GM12874 (cell line): Measurements from ENCODE around the gene LMAN1L.

ENCODE experiments used
- TF ChIP-seq, protein P1 (sequence below): IDR thresholded peaks from 2 replicates; pipeline ENCODE4 v1.5.1; 2011; ENCODE audit warnings: low read depth, mild to moderate bottlenecking, control low read depth, low read length, moderate library complexity; ENCODE audit not compliant: insufficient read depth

Gene LMAN1L

DNA sequence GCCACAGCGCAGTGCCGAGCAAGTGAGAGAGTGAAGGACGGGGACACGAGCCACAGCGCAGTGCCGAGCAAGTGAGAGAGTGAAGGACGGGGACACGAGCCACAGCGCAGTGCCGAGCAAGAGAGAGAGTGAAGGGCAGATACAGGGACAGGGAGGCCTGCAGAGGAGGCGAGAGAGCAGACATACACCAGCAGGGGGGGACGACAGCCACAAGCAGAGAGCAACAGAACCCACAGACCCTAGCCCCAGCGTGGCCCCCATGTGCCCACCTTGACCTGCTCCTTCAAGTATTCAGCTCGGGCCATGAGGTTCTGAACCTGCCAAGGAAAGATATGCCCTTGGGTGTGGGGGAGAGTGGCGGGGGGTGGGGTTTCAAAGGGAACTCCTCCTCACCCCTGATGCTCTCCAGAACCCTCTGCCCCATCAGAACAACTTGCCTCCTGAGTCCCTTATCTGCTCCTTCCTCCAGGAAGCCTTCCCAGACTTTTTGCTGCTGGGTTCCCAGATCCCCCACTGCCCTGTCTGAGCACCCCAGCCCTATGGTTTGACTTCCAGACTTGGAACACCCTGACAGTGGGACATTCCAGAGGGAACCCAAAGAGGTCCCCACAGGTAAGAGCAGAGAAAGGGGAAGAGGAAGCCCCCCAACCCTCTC lies 25.0 kb downstream of the LMAN1L start:
- TF ChIP-seq, protein P1, sequence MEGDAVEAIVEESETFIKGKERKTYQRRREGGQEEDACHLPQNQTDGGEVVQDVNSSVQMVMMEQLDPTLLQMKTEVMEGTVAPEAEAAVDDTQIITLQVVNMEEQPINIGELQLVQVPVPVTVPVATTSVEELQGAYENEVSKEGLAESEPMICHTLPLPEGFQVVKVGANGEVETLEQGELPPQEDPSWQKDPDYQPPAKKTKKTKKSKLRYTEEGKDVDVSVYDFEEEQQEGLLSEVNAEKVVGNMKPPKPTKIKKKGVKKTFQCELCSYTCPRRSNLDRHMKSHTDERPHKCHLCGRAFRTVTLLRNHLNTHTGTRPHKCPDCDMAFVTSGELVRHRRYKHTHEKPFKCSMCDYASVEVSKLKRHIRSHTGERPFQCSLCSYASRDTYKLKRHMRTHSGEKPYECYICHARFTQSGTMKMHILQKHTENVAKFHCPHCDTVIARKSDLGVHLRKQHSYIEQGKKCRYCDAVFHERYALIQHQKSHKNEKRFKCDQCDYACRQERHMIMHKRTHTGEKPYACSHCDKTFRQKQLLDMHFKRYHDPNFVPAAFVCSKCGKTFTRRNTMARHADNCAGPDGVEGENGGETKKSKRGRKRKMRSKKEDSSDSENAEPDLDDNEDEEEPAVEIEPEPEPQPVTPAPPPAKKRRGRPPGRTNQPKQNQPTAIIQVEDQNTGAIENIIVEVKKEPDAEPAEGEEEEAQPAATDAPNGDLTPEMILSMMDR: no peak

DNA sequence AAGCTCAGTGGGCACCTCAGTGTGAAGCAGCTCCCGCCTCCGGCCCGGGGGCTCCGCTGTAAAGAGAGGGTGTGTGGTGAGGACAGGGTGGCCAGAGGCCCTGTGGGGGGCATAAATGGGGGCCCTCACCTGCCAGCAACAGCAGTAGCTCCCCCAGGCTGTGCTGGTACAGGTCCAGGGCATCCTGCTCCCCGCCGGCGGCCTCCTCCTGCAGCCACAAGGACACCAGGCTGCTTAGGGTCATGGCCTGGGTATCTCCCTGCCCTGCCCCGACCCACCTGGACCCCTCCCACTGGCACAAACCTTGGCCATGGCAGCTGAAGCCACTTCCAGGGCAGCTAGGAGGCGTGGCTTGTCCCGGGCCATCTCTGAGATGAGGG lies 25.5 kb downstream of the LMAN1L start:
- TF ChIP-seq, protein P1: no peak

DNA sequence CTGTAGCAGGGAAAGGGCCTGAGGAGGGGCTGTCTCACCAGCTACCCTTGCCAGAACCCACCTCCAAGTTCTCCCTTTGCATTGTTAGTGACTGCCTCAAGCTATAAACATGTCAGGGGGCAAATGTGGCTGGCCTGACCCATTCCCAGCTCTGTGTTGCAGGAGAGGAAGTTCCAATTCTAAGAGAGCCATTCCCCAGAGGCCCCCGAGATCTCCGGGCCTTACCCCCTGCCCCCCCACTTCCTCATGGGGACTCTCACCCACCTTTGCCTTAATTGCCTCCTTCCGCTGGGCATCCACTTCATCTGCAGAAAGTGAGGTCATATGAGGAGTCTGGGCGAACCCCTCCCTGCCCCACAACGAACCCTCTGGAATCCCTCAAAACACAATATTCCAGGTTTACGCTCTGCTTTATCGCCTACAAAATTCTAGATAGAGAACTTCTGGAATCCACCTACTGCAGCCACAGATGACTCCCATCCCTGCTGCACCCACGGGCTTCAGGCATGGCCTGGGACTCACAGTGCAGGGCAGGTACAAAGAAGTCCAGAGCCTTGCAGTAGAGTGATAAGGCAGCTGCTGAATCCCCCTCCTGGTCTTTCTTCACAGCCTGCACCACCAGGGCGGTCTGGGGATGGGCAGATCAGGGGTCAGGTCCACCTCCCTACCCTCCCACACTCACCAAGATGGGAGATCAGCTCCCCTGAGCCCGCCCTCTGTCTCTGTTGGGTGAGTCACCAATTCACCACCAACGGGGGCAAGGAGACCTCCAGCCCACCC lies 26.3 kb downstream of the LMAN1L start:
- TF ChIP-seq, protein P1: no peak

DNA sequence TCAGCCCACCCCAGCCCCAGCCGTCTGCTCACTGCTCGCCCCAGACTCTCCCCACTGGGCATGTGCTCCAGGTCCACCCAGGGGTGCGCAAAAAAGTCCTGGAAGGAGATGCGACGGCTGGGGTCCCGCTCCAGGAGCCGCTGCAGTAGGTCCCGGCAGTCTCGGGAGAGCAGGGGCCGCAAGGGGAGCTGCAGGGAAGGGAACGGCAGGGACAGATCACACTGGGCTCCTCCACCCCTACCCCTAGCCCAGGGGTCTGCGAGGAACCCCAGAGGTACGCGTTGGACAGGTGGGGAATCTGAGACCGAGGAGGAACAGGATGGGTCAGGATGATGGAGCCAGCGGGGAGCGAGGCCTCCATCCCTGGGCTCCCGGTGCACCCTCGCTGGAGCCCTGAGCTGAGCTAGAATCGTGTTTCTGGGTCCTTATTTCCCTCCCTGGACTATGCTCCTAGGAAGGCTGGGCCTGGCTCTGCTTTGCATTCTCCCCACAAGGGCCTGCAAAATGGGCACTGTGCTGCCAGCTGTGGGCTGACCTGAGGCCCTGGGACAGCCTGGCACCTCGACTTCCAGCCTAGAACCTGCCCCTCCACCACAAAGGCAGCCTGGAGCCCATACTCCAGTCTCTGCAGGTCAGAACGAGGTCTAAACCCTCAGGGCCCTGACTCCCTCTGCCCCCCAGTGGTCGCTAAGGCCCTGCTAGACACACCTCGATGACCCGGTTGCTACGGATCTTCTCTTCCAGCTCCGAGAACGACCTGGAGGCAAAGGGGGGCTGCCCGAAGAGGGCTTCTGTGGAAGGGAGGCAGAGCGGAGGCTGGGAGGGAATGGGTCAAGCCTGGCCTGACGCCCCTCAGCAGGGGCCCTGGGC lies 27.1 kb downstream of the LMAN1L start:
- TF ChIP-seq, protein P1: peak; percentile 41

DNA sequence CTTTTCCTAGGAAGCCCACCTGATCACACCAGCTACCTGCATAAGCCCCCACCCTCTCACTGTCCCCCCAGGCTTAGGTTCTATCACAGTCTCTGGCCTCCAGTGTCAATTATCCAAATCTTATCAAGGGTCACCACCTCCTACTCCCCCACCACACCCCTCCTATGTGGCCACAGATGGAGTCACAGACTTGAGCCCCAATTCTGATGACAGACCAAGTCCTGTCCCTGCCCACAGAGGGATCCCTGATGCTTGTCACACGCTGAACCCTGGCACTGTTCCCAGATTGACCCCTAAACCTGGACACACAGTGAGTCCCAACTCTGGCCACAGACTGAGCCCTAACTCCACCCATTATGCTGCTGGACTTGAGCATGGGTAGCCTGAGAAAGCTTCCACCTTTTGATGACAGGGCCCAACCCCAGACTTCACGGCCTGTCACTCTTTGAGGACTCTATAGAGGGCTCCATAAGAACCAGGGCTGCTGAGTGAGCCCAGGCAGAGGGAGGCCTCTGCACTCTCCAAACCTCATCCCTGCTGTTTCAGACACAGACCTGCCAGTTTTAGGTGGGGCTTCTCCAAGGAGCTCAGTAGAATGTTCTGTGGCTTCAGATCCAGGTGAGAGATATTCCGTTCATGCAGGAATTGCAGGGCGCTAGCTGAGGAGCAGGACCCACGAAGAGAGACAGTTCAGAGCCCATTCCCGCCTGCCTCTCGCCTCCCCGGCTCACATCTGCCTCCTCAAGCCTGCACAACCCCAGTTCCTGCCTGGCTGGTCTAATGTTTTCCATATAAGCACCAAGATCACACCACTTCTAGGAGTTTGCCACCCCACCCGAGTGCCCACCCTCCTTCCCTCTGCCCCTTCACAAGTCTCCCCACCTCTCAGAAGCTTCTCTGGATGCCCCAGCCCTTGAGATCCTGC lies 28.5 kb downstream of the LMAN1L start:
- TF ChIP-seq, protein P1: no peak

DNA sequence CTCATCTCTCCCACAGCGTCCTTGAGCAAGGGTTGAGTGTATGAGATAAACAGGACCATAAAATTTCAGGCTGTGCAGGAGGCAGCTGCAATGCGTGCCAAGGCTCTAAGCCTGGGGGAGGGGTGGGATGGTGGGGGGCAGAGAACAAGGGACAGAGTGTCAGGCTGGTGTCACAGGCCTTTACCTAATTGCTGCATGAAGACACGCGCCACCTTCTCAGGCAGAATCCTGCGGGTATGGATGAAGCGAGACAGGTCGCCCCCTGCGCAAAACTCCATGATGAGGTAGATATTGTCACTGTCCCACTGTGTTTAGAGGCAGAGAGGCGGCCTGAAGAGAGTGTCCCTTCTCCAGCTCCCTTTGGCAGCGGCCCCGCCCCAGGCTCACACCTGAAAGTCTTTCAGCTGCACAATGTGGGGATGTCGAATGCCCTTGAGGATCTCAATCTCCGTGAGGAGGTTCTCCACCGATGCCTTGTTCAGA lies 29.3 kb downstream of the LMAN1L start:
- TF ChIP-seq, protein P1: no peak
